NCI-H146 treated with DMSO at 0.1 percent for 48 hours (cell line): Measurements from ENCODE around the gene TANC2.

Experiments used
- DNase-seq: peaks from one replicate; lab custom pipeline; 2025; ENCODE audit not compliant: unreplicated experiment; lab: John Stamatoyannopoulos, UW

The TANC2 gene

DNA sequence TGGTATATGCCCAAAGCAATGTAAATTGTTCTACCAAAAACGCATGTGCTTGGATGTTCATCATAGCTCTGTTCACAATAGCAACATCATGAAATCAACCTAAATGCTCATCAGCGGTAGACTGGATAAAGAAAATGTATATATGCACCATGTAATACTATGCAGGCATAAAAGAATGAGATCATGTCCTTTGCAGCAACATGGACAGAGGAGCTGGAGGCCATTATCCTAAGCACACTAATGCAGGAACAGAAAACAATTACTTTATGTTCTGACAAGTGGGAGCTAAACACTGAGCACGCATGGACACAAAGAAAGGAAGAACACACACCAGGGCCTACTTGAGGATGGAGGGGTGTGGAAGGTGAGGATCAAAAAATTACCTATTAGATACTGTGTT lies 33.7 kb downstream of the TANC2 start:
- DNase-seq = no peak

- no peak for DNase-seq
Observed at GRCh38 chr17:63001689-63002394, 35.8 kb downstream of the TANC2 start.

- no peak for DNase-seq
Observed at GRCh38 chr17:63002625-63003024, 36.6 kb downstream of the TANC2 start.

GRCh38 chr17:63015824-63016223 lies 49.8 kb downstream of the TANC2 start:
- no peak for DNase-seq
